CD4-positive, alpha-beta T cell treated with Interferon alpha-2 for 1 hour (primary cell): ENCODE measurements around the gene MTHFD1L.
"Not testable (repeated sequence)": the region's sequence is repeated elsewhere in the genome, so short reads cannot be mapped to it uniquely, and the experiment has no call there.

ENCODE experiments used
- DNase-seq, 2 donors: peaks; one replicate each; pipeline ENCODE4 v3.0.0-alpha.2; 2020 to 2022

MTHFD1L gene

DNA sequence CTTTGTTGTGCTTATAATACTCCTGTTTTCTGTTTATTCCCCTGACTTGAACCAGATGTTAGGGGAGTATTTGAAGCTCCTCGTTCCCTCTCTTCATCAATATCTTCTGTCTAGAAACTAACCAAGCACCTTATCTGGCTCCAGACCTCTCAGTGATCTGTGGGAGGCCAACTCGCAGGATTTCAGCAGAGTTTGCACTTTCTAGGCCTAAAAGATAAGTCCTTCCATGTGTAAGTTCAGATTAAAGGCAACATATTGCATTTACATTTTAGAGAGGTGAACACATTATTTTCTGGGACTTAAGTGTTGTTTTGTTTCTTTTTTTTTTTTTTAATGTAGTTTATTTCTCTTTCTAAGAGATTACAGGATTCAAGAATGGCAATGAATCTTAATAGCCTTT, 234.8 kb downstream of the MTHFD1L start:
- no peak for DNase-seq

DNA sequence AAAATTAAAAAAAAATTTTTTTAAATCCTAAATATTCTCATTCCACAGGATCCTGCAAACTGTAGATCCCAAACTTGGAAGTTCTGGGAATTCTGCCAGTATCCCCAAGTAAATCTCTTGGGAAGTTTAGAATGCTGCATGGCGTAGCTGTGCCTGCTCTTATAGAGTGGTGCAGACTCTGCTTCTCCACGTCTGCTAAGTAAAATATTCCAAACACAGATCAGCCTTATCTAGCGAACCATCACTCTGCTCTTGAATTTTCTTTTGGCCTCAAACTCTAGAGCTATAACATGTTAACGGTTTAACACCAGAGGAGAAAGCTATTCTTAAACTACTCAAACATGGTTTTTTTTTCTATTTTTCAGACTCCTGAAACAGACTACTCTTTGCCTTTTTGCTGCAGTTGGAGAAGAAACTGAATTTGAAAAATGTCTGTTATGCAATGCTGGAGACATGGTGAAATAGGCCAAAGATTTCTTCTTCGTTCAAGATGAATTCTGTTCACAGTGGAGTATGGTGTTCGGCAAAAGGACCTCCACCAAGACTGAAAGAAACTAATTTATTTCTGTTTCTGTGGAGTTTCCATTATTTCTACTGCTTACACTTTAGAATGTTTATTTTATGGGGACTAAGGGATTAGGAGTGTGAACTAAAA, 235.8 kb downstream of the MTHFD1L start:
- DNase-seq = no peak

DNA sequence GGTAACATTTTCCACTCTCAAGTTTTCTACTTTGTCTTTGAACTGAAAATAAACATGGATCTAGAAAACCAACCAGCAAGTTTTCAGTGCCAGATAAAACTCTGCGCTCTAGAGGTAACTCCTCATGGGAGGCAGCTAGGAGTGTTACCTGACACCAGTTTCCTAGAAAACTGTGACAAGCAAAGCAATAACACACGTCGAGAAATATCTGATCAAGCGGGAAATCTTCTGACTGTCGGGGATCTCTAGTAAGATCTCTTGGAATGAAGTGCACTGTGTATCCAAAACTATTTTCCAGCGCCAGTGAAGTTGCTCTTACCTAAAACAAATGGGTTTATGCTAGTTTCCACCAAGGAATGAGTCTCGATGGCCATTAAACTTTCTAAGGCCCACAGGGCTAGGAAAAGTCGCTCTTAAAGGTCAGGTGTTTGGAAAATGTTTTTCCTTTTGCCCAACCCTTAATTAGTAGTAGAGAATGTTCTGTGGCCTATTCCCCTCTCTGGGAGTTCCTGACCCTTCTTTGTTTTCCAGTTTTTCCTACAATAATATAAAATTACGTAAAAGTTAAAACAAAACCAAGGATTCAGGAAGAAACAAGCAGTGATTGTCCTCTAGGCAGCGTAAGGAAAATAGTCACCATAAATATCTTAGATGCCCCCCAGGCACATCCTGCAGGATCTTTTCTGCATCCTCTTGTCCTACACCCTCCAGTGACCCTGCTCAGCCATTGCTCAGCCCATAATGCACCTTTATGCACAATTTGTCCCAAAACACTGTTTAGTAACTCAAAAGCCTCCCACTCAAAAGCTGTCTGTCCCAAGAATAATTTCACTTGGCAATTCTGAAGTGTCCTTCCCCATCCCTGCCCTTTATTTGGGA, 236.6 kb downstream of the MTHFD1L start:
- no peak for DNase-seq

DNA sequence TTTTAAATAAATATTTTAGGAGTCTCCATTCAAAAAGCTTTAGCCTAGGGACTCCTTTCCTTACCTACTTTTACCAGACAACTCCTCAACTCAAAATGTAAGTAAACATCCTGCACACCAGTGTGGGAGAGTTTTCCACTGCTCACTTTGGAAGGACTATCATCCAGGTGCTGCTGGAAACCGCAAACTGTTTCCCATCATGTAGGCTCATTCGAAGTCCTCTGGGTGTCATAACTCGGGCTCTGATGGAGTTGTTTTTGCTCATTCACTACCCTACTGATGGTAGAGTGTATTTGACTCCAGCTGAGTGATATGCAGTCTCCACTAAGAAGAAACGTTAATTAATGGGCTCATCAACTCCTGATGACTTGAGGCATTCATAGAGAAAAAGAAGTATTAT, 237.8 kb downstream of the MTHFD1L start:
- DNase-seq = no peak

DNA sequence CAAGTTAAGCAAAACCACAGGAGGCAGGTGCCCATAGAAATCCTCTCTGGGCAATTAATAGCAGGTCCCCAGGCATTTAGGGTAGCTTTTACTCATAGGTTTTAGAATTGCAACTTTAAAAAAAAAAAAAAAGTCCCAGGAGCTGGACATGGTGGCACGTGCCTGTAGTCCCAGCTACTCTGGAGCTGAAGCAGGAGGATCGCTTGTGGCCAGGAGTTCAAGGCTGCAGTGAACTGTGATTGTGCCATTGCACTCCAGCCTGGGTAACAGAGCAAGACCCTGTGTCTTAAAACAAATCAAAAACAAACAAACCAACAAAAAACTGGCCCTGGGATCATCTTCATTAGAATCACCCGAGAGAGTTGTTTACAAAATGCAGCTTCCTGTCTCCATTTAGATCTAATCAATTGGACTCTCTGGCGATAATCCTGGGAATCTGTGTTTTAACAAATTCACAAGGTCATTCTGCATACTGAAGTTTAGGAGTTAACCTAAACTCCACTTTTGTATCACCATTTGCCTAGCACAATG, 242.5 kb downstream of the MTHFD1L start:
- DNase-seq = no peak

DNA sequence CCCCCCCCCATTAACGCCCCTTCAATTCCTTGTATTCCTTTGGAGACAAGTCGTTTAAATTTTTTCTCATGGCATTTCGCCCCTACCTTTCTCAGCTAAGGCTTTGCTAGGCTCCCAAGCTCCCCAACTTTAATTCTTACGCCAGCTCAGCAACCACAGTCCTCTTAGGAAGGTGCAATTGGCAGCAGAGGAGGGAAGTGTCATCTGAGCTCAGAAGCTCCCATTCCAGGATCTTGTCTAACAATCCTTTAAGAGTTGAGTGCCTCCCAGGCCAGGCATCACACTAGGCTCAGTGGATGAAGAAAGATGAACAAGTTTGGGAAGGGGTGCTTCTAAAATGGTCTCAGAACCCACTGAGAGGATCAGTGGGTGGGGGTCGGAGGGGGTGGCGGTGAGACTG, 243.0 kb downstream of the MTHFD1L start:
- no peak for DNase-seq

DNA sequence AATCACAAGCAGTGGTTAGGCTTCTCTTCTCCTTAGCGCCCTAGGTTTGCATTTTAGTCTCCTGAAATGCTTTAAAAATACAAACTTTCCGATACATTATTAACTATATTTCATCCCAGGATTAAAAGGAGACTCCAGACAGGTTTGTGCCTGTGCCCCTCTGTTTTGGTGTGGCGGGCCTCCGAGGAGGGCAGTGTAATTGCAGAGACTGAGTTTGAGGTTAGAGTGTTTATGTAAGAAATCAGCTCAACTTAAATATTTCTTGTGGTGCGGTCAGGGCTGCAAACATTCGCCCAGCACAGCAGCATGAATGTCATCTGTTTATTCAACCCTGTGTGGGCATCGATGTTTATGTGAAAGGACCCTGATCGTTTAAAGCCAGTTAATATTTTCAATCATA, 243.9 kb downstream of the MTHFD1L start:
- no peak for DNase-seq

DNA sequence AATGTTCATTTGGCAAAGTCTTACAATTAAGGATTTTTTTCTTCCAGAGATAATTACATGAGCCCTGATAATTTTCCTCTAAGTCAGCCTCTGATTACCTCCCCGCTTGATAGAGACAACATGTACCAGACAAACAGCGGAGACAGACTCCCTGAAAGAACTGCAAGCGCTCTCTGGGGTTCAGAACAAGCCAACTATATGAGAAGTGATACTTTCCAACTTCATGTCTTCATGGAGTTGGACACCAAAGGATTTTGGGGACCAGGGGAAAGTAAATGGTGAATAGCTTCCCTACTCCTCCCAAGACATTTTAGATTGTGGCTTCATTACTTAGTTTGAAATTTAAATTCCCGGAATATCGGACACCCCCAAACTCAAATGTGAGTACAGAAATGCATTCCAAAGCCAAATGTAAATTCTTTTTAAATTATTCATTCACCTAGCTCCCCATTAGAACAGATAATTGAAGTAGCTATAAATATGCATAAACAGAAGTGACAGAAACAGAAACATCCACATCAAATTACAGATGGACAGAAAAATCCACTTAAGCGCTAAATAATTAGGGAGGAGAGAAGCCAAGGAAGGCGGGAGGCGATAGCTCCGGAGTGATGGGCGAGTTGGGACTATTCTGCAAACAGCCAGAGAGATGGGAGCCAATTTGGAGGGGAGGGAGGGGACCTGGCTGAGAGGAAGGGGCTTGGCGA, 244.5 kb downstream of the MTHFD1L start:
- no peak for DNase-seq

DNA sequence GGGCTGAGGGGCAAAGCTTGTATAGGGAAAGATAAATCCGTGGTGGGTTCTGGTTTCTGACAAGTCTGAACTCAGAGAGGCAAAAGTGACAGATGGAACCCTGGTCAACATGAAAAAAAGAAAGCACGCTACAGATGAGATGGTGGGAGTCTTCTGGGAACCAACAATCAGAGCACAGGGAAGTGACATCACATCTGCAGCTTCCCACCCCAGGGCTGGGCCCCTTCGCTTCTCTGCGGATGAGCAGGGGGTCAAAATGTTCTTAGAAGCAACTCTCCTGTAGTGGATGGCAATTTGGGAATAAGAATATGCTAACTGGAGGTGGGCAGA, 245.0 kb downstream of the MTHFD1L start:
- no peak for DNase-seq

DNA sequence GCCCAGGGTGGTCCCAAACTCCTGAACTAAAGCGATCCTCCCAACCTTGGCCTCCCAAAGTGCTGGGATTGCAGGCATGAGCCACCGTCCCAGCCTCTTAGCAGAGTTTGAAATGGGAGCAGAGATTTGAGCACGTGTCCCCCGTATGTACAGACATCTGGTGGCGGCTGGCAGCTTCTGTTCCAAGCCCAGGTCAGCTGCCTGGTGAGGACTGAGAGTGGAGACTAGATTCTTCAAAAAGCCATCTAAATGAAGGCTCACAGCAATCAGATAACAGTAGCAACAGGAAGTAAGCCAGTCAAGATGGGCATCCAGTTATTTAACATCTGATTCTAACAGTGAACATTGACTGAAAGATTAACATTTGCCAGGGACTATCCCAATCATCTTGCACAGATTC, 246.2 kb downstream of the MTHFD1L start:
- no peak for DNase-seq

DNA sequence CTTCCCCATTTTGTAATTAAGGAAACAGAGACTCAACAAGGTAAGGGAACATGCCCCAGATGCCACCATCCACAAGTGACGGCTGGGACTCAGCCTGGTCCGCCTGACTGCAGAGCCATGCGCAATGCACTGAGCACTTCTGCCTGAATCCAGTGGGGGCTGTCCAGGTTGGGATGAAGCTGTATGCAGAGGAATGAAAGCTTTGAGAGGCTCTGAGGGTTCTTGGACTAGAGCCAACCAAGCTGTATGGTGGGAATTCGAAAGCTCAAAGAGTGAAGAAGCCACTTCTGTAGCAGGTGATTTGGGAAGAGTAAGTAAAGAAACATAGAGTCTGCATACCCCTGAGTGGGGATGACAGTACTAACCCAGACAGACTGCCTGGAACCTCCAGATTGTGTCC, 246.6 kb downstream of the MTHFD1L start:
- no peak for DNase-seq

DNA sequence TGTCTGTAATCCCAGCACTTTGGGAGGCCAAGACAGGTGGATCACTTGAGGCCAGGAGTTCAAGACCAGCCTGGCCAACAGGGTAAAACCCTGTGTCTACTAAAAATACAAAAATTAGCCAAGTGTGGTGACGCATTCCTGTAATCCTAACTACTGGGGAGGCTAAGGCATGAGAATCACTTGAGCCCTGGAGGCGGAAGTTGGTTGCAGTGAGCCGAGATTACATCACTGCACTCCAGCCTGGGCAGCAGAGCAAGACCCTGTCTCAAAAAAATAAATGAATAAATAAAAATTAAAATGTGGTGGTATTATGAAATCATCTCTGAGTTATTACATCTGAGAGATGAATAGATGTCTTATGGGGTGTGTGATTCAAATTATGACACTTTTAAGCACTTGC, 247.4 kb downstream of the MTHFD1L start:
- not testable (repeated sequence) for DNase-seq

DNA sequence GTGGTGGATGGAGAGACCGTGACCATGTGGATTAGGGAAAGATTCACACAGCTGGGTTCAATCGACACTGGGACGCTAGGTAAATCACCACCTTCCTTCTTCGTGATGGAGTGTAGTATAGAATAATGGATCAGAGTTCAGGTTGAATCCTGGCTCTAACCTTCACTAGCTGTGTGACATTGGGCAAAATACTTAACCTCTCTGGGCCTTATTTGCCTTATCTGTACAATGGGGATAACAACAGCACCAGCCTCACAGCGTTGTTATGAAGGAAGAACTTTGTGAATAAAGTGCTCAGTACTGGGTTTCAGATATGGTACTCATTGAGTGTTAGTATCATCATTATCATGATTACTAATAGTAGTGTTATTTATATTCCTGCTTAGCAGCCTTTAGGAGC, 248.1 kb downstream of the MTHFD1L start:
- no peak for DNase-seq

DNA sequence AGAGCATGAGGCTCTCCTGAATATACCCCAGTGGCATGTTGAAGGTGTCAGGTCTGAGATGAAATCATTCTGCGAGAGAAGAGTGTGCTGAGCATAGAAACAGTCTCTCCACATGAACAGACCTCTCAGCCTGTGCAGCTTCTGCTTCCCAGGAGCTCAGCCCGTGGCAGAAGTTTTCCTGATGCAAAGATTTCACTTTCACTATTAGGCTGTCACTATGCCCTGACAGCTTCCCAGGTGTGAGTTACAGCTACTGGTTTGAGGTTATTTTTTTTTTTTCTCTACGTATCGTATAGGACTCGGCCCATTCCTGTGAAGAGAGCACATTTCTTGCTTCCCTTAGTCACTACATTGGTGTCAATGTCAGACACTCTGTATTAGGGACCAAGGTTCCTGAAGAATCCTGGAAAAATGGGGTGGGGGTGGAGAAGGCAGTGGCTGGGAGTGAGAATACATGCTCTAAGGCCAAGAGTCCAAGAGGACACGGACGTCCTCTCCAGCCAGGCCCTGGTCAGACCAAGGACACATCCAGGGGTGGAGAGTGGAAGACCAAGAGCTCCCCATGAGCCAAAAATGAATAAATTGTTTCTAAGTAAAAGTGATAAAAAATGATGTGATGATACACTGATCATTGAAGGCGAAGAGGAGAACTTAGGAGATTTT, 253.1 kb downstream of the MTHFD1L start:
- no peak for DNase-seq

DNA sequence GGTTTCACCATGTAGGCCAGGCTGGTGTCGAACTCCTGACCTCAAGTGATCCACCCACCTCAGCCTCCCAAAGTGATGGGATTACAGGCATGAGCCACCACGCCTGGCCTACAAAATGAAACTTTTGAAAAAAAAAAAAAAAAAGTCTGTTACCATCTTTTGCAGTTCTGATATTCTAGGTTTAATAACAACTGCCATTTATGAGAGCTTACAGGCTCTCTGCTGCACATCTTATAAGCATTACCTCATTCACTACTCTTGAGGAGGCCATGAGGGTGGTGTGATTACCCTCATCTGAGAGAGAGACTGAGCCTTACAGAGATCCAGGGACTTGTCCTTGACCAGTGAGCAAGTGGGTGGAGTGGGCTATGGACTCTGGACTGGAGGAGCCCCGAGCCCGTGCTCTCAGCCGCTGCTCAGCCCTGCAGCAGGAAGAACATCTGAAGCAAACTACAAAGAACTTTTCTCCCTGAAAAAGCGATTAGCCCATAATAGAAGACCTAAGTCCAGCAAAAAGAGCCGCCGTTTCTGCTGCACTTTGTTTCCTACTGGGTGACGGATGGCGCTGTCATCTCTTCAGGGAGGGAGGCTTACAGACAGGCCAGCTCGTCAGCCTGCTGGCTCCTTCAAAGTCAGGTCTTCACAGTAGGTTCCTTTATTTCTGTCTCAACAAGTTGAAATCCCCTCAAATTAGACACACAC, 254.5 kb downstream of the MTHFD1L start:
- no peak for DNase-seq

DNA sequence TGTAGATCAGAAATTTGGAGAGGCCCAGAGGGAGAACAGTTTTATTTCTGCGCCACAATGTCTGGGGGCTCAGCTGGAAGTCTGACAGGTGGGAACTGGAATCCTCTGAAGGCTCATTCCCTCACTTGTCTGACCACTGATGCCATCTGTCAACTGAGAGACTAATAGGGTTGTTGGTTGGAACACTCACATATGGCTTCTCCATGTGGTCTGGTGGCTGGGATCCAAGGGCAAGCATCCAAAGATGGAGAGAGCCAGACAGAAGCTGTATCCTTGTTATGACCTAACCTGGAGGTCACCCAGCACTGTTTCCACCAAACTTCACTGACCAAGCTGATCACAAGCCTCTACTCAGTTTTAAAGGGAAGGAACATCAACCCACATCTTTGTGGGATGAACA, 256.4 kb downstream of the MTHFD1L start:
- DNase-seq = no peak

DNA sequence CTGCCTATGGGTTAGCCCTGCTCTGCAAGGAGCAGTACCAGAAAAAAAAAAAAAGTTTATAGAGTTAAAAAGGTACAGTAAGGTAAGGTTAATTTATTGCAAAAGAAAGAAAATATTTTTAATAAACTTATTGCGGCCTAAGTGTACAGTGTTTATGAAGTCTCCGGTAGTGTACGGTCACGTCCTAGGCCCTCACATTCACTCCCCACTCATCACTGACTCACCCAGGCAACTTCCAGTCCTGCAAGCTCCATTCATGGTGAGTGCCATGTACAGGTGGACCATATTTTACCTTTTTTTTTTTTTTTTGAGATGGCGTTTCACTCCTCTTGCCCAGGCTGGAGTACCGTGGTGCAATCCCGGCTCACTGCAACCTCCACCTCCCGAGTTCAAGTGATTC, 258.1 kb downstream of the MTHFD1L start:
- DNase-seq = not testable (repeated sequence)

DNA sequence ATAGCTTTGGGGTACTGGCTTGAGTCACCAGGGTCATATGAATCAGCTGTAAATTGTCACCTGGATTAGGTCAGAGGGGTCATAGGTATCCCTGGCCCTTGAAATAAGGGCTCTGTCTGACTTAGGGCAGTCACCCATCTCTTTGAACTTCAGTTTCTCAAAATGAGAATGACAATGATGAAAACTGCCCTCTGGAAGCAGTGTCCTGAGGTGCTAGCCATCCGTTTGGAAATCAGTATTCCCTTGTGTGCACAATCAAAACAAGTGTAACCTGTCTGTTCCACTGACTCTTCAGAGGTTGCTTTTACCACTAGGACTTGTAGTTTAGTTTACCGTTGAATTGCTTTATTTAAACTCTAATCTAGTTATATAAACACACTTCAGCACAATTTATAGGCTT, 259.7 kb downstream of the MTHFD1L start:
- not testable (repeated sequence) for DNase-seq

DNA sequence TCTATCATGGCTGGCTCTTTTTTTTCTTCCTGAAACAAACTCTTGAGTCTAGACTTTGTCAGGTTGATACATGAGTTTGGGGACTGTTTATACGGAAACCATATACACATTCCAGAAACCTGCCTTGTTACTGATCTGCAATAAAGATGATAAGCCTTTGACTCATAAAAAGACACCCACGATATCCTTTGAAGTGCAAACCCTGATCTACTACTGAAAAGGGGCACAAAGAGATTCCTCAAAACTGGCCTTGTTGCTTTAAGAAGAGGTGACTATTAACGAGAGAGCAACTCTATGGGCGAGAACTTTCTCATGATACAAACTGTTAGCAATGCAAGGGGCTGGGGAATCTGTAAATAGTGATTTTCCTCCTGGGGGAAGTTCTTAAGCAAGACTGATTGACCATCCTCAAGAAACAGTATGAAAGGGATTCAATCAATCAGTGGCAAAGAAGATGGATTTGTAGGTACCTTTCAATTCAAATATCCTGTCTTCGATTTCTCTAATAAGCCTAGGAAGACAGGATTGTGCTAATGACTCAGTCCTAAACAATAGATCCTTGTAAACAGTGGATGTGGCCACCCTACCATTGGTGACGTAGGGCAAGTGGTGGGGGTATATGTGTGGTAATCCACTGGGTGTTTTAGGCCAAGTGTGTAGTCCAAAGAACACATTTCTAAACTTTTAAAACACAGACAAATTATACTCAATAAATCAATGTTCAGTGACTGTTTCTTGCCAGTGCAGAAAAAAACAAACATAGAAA, 260.3 kb downstream of the MTHFD1L start:
- not testable (repeated sequence) for DNase-seq

DNA sequence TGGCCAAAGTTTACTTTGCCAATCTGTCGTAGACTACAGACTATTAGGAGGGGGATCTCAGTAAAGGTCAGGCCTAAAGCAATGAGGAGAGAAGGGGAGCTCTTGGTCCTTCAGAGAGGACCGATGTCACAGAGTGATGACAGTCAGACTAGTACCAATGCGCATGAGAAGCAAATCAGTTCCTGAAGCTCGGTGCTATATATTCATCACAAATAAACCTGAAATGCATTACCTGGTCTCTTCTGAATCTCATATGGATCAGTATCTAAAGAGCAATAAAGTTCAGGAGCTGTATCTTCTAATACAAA, 260.9 kb downstream of the MTHFD1L start:
- DNase-seq = not testable (repeated sequence)

DNA sequence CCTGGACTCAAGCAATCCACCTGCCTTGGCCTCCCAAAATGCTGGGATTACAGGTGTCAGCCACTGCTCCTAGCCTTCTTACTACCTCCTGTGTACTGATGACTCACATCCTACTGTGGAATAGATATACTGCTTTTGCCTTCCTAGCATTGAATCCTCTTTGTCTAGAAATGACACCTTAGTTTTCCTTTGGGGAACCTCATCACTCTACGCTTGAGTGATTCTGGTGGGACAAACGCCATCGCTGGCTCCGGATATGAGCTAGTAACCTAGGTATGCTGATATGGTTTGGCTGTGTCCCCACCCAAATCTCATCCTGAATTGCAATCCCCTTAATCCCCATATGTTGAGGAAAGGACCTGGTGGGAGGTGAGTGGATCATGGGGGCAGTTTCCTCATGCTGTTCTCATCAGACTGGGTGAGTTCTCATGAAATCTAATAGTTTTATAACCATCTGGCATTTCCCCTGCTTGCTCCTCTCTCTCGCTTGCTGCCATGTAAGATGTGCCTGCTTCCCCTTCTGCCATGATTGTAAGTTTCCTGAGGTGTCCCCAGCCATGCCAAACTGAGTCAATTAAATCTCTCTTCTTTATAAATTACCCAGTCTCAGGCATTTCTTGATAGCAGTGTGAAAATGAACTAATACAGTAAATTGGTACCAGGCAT, 261.8 kb downstream of the MTHFD1L start:
- not testable (repeated sequence) for DNase-seq
